DOHH2 (cell line): Measurements from ENCODE around the gene TPRN.
"Not testable (repeated sequence)": the region's sequence is repeated elsewhere in the genome, so short reads cannot be mapped to it uniquely, and the experiment has no call there.

Source experiments
- H3F3A ChIP-seq: fragments of 200-600 bp; sonication (generic), shearing (Covaris generic); 2 replicates; pipeline ENCODE4 v1.6.0; 2016; ENCODE audit warnings: antibody characterized with exemption, mild to moderate bottlenecking; ENCODE audit not compliant: control insufficient read depth, insufficient read depth
- H3K27ac ChIP-seq: fragments of 200-600 bp; sonication (generic); 2 replicates; pipeline ENCODE4 v1.5.1; 2014; ENCODE audit warnings: low read depth, mild to moderate bottlenecking, low read length, moderate library complexity
- H3K27me3 ChIP-seq: fragments of 200-600 bp; sonication (generic); 2 replicates; pipeline ENCODE4 v1.6.1; 2014; ENCODE audit warnings: mild to moderate bottlenecking, low read length, mixed read lengths; ENCODE audit not compliant: control insufficient read depth
- H3K36me3 ChIP-seq: fragments of 200-600 bp; sonication (generic); 2 replicates; pipeline ENCODE4 v1.6.1; 2014; ENCODE audit warnings: mild to moderate bottlenecking, low read length, moderate library complexity, mixed read lengths; ENCODE audit not compliant: control insufficient read depth
- H3K4me1 ChIP-seq: fragments of 200-600 bp; sonication (generic); 2 replicates; pipeline ENCODE4 v1.6.1; 2014; ENCODE audit warnings: mild to moderate bottlenecking, low read length, mixed read lengths; ENCODE audit not compliant: control insufficient read depth
- H3K4me2 ChIP-seq: fragments of 200-600 bp; sonication (generic); 2 replicates; pipeline ENCODE4 v1.6.0; 2014; ENCODE audit warnings: mild to moderate bottlenecking, low read length, moderate library complexity
- H3K4me3 ChIP-seq: fragments of 200-600 bp; sonication (generic); 2 replicates; pipeline ENCODE4 v1.5.1; 2014; ENCODE audit warnings: mild to moderate bottlenecking, low read length, mixed read lengths
- H3K79me2 ChIP-seq: fragments of 200-600 bp; sonication (generic); 2 replicates; pipeline ENCODE4 v1.6.1; 2014; ENCODE audit warnings: mild to moderate bottlenecking, low read length, mixed read lengths; ENCODE audit not compliant: control insufficient read depth
- H3K9me2 ChIP-seq: fragments of 200-600 bp; sonication (generic); replicated peaks from 2 replicates; pipeline ENCODE4 v1.6.1; 2014; ENCODE audit warnings: mild to moderate bottlenecking, low read length, mixed read lengths; ENCODE audit not compliant: control insufficient read depth
- H3K9me3 ChIP-seq: fragments of 200-600 bp; sonication (generic); 2 replicates; pipeline ENCODE4 v1.6.1; 2014; ENCODE audit warnings: antibody characterized with exemption, low read length, mixed read lengths; ENCODE audit not compliant: control insufficient read depth, insufficient read depth
- H4K20me1 ChIP-seq: fragments of 200-600 bp; sonication (generic); 2 replicates; pipeline ENCODE4 v1.6.0; 2014; ENCODE audit warnings: low read depth, mild to moderate bottlenecking, antibody characterized with exemption, low read length, moderate library complexity; ENCODE audit not compliant: control insufficient read depth, insufficient read depth
- EZH2phosphoT487 ChIP-seq: fragments of 200-600 bp; sonication (generic); IDR thresholded peaks from 2 replicates; pipeline ENCODE4 v1.6.1; 2017; ENCODE audit warnings: borderline replicate concordance, mild to moderate bottlenecking, antibody characterized with exemption, low read length, moderate library complexity, mixed read lengths
- TF ChIP-seq, protein P1 (sequence below): fragments of 200-600 bp; sonication (generic); IDR thresholded peaks from one replicate; pipeline ENCODE4 v1.5.1; 2014; ENCODE audit warnings: antibody characterized with exemption, mild to moderate bottlenecking, low read depth, low read length; ENCODE audit not compliant: poor library complexity, severe bottlenecking

The TPRN gene

DNA sequence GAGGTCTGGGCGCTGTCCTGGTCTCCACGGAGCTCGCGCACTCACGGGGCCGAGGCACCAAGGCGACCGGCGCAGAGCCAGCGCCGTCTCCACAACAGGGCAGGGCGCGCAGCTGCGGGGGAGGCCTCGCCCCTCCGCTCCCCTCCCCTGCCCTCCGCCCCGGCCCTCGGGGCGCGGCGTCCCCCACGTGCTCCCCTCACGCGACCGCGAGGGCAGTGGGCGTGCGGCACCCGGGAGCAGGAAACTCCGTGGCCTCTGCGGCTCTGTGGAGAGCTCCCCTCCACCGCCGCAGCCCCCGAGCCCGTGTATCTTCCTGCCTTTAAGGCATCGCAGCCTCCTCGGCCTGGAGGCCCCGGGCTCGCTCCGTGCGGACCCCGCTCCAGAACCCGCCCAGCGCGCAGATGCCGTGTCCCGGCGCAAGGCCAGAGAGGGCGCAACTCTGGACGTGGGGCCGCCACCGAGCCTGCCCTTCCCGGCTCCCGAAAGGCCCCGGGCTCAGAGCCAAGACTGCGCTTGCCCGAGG is 39.8 kb upstream of the TPRN start:
- Histone ChIP-seq H4K20me1 (peaks cover 21% of the 10 kb centered on the region), H3K4me3 (peak overlapping the region; percentile 81)

GRCh38 chr9:137239541-137240200 is 39.1 kb upstream of the TPRN start:
- H3K79me2 ChIP-seq: peaks cover 52% of the 10 kb centered on the region
- H3K9me2 ChIP-seq: not testable (repeated sequence)

More for the DNA sequence above, 39.8 kb upstream of the TPRN start:
- no peaks in the 10 kb centered on the region for H3K9me2 ChIP-seq
- no peaks in the 10 kb centered on the region for H3K27me3 ChIP-seq
- TF ChIP-seq EZH2phosphoT487: no peak
- TF ChIP-seq, protein P1, sequence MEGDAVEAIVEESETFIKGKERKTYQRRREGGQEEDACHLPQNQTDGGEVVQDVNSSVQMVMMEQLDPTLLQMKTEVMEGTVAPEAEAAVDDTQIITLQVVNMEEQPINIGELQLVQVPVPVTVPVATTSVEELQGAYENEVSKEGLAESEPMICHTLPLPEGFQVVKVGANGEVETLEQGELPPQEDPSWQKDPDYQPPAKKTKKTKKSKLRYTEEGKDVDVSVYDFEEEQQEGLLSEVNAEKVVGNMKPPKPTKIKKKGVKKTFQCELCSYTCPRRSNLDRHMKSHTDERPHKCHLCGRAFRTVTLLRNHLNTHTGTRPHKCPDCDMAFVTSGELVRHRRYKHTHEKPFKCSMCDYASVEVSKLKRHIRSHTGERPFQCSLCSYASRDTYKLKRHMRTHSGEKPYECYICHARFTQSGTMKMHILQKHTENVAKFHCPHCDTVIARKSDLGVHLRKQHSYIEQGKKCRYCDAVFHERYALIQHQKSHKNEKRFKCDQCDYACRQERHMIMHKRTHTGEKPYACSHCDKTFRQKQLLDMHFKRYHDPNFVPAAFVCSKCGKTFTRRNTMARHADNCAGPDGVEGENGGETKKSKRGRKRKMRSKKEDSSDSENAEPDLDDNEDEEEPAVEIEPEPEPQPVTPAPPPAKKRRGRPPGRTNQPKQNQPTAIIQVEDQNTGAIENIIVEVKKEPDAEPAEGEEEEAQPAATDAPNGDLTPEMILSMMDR: no peak
- H3K4me2 ChIP-seq: peak overlapping the region; percentile 66
- peaks cover 29% of the 10 kb centered on the region for H3K36me3 ChIP-seq
- no peaks in the 10 kb centered on the region for H3K9me3 ChIP-seq
- H3K27ac ChIP-seq: peak overlapping the region; percentile 85
- H3K4me1 ChIP-seq: peaks cover 62% of the 10 kb centered on the region
- peaks cover 9% of the 10 kb centered on the region for H3F3A ChIP-seq
- peaks cover 52% of the 10 kb centered on the region for H3K79me2 ChIP-seq

GRCh38 chr9:137237759-137238726 is 37.5 kb upstream of the TPRN start:
- peaks cover 63% of the 10 kb centered on the region for H3K4me1 ChIP-seq
- H3K9me3 ChIP-seq: no peaks in the 10 kb centered on the region
- no peak overlapping the region for H3K27ac ChIP-seq
- H3K79me2 ChIP-seq: peaks cover 51% of the 10 kb centered on the region
- H3K4me3 ChIP-seq: peak overlapping the region; percentile 27; the same call in 1 of the 2 replicates
- peaks cover 14% of the 10 kb centered on the region for H4K20me1 ChIP-seq
- peaks cover 19% of the 10 kb centered on the region for H3K36me3 ChIP-seq
- peak overlapping the region; percentile 66 for H3K4me2 ChIP-seq
- H3F3A ChIP-seq: peaks cover 9% of the 10 kb centered on the region
- H3K9me2 ChIP-seq: no peaks in the 10 kb centered on the region
- TF ChIP-seq, protein P1: no peak
- TF ChIP-seq EZH2phosphoT487: no peak
- H3K27me3 ChIP-seq: no peaks in the 10 kb centered on the region

More at GRCh38 chr9:137239541-137240200, 39.1 kb upstream of the TPRN start:
- H3K9me3 ChIP-seq, H3F3A ChIP-seq, H3K27me3 ChIP-seq: not testable (repeated sequence)
- Histone ChIP-seq H3K4me1 (peaks cover 69% of the 10 kb centered on the region), H3K27ac (peak overlapping the region; percentile 85), H3K4me2 (peak overlapping the region; percentile 66), H3K4me3 (peak overlapping the region; percentile 81), H3K36me3 (peaks cover 29% of the 10 kb centered on the region), H4K20me1 (peaks cover 21% of the 10 kb centered on the region)
